Stomach smooth muscle (tissue), 2 donors: ENCODE measurements around the gene MXD3.
"Not testable (repeated sequence)": the region's sequence is repeated elsewhere in the genome, so short reads cannot be mapped to it uniquely, and the experiment has no call there.

Experiments used
- H3K27ac ChIP-seq: one replicate; pipeline ENCODE4 v1.7.0; 2013; ENCODE audit warnings: mild to moderate bottlenecking, low read length, inconsistent platforms
- H3K27me3 ChIP-seq, 2 donors: one replicate each; pipeline ENCODE4 v1.7.0; 2013; ENCODE audit warnings: low read length in 2 of 2; ENCODE audit not compliant: insufficient read depth in 2 of 2, control insufficient read depth in 1 of 2
- H3K36me3 ChIP-seq, 2 donors: one replicate each; pipeline ENCODE4 v1.7.0; 2013; ENCODE audit warnings: low read length in 2 of 2; ENCODE audit not compliant: control insufficient read depth in 2 of 2, insufficient read depth in 2 of 2
- H3K4me1 ChIP-seq: one replicate; pipeline ENCODE4 v1.7.0; 2013; ENCODE audit warnings: low read length; ENCODE audit not compliant: control insufficient read depth, insufficient read depth
- H3K4me3 ChIP-seq, 2 donors: one replicate each; pipeline ENCODE4 v1.7.0; 2013; ENCODE audit warnings: low read length in 2 of 2
- H3K9ac ChIP-seq, 2 donors: one replicate each; pipeline ENCODE4 v1.7.0; 2013; ENCODE audit warnings: low read length in 2 of 2, mild to moderate bottlenecking in 1 of 2
- H3K9me3 ChIP-seq, 2 donors: one replicate each; pipeline ENCODE4 v1.7.0; 2013; ENCODE audit warnings: low read length in 2 of 2; ENCODE audit not compliant: control insufficient read depth in 2 of 2
- donor health status: healthy.
- donor health status: Pancreatic carcinoma.

MXD3 gene

GRCh38 chr5:177309351-177310191 is 2.1 kb downstream of the MXD3 start:
- peaks cover 33% of the 10 kb centered on the region for H3K4me1 ChIP-seq
- H3K9me3 ChIP-seq = no peaks in the 10 kb centered on the region
- H3K27me3 ChIP-seq = no peaks in the 10 kb centered on the region
- H3K36me3 ChIP-seq = peaks cover 5 to 16% of the 10 kb centered on the region in 2 donors
- H3K4me3 ChIP-seq = no peak overlapping the region
- no peak overlapping the region for H3K27ac ChIP-seq
- H3K9ac ChIP-seq = no peak overlapping the region

- no peak overlapping the region for H3K9ac ChIP-seq
- no peak overlapping the region for H3K27ac ChIP-seq
- H3K9me3 ChIP-seq = no peaks in the 10 kb centered on the region
- H3K36me3 ChIP-seq = peaks cover 5 to 16% of the 10 kb centered on the region in 2 donors
- H3K4me3 ChIP-seq = no peak overlapping the region
- H3K27me3 ChIP-seq = no peaks in the 10 kb centered on the region
- H3K4me1 ChIP-seq = peaks cover 41% of the 10 kb centered on the region
Observed at GRCh38 chr5:177308740-177309139, 3.0 kb downstream of the MXD3 start.

DNA sequence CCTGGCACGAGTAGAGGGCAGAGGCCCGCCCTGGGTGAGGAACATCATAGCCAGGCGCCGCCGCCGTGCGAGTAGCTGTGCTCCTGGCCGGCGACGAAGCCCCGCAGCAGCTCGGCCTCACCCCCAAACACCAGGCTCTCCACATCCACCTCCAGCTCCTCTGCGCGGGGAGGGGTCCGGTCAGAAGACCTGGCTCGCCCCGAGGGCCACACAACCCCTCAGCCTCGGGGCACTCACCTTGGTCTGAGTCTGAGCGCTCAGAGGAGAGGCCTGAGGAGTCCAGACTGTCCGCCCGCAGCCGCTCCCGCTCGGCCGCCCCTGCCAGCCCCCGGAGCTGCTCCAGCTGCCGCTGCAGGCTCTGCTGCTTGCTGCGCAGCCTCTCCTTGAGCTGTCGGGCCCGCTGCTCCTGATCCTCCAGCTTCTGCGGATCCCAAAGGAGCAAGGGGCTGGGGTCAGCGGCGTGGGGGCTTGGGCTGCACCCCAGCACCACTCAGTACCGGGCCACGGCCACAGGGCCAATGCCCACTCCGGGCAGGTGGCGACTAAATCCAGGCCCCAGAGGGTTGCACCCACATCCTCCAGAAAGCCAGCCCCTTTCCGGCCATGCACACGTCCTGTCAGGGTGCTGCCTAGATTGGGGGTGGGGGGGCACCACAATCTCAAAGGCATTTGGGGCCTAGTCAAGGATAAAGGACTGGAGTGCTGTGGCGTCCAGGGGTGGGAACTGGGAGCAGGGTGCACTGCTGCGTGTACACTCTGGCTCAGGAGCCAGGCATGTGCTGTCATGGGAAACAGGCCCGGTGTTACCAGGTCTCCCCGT is 3.9 kb downstream of the MXD3 start:
- Histone ChIP-seq H3K36me3 (peaks cover 5 to 16% of the 10 kb centered on the region in 2 donors), H3K9me3 (no peaks in the 10 kb centered on the region), H3K27me3 (no peaks in the 10 kb centered on the region), H3K4me3 (no peak overlapping the region), H3K9ac (no peak overlapping the region), H3K27ac (no peak overlapping the region), H3K4me1 (peaks cover 42% of the 10 kb centered on the region)

DNA sequence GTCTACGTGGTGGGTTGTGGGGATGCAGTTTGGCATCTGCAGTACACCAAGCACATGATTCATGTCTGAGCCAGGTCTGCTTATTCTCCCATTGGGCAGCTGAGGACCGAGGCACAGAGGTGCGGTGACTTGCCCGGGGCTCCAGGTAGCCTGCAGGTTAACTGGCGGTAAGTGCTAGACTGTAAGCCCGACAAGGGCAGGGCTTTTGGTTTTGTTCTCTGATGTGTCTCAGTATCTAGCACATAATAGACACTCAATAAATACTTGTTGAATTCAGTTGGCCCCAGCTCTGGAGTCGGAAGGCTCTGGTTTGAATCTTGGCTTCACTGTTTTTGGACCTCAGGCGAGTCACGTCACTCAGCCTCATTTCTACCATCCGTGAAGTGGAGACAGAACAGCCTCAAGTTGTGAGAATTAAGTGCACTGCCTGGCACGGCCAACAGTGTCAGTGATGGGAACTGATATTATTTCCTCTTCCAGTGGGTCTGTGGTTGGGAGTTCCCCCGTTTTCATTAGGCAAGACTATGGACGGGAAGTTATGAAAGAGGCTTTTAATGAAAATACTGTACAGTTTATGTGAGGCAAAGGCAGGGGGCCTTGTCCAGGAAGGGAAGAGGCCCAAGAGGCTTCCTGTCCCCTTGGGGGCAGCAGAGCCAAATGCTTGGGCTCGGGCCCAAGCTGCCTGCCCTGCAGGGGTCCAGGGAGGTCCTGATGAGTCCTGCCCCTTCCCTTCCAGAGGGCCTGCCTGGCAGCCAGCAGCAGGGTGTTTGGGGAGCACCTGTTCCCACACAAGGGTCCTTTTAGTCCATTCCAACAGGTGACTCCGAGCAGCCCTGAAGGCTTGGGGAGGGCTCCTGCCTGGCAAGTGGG is 4.8 kb downstream of the MXD3 start:
- no peaks in the 10 kb centered on the region for H3K9me3 ChIP-seq
- peaks cover 43% of the 10 kb centered on the region for H3K4me1 ChIP-seq
- H3K36me3 ChIP-seq = peaks cover 5 to 16% of the 10 kb centered on the region in 2 donors
- H3K9ac ChIP-seq = no peak overlapping the region
- H3K27me3 ChIP-seq = no peaks in the 10 kb centered on the region
- no peak overlapping the region for H3K4me3 ChIP-seq
- H3K27ac ChIP-seq = no peak overlapping the region

DNA sequence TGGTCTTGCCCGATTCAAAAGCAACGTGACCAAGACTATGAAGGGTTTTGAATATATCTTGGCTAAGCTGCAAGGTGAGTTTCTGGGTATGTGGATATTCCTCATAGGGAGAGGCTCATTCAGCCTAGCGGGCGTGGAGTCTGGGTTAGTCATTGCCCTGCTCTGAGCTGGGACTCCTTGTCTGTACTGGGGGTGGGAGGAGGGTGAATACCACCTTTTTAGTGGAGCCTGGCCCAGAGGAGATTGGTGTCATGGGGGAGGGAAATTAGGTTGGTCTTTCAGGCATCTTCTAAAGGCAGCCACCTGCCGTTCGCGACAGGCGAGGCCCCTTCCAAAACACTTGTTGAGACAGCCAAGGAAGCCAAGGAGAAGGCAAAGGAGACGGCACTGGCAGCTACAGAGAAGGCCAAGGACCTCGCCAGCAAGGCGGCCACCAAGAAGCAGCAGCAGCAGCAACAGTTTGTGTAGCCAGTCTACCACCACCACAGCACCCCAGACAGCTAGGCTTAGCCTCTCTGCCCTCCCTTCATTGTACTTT is 5.5 kb downstream of the MXD3 start:
- peaks cover 43% of the 10 kb centered on the region for H3K4me1 ChIP-seq
- H3K9ac ChIP-seq = not testable (repeated sequence)

DNA sequence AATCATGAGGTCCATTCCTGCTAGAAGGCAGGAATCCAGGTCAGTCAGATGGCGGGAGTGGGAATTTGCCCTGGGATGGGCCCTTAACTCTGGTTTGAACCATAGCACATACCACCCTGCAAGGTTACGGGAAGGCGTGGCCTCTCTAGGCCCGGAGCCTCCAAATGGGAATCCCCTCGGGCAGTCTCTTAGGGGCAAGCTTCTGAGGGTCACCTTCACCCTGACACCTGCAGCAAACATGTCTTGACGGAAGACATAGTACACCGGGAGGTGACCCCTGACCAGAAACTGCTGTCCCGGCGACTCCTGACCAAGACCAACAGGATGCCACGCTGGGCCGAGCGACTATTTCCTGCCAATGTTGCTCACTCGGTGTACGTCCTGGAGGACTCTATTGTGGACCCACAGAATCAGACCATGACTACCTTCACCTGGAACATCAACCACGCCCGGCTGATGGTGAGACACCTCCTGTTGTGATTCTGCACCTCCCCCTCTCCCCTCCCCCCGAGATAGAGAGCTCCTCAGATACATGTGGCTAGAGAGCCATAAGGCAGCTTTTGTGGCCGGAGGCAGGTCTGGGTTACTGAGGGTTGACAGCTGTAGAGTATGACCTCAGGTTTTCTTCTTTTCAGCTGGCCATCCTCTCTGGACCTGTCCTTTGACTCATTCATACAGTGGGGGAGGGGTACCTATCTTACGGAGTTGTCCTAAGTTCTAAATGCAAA is 7.1 kb downstream of the MXD3 start:
- peak overlapping the region; percentile 80 to 94 for H3K4me3 ChIP-seq
- H3K36me3 ChIP-seq = peaks cover 5 to 16% of the 10 kb centered on the region in 2 donors
- H3K9ac ChIP-seq = peak overlapping the region; percentile 71 to 84
- H3K27ac ChIP-seq = peak overlapping the region; percentile 58
- no peaks in the 10 kb centered on the region for H3K9me3 ChIP-seq
- peaks cover 53% of the 10 kb centered on the region for H3K4me1 ChIP-seq
- no peaks in the 10 kb centered on the region for H3K27me3 ChIP-seq

More for the DNA sequence above, 5.5 kb downstream of the MXD3 start:
- not testable (repeated sequence) for H3K4me3 ChIP-seq, H3K9me3 ChIP-seq, H3K27me3 ChIP-seq, H3K27ac ChIP-seq
- H3K36me3 ChIP-seq = peaks cover 5 to 16% of the 10 kb centered on the region in 2 donors

- H3K4me1 ChIP-seq = peaks cover 53% of the 10 kb centered on the region
- peaks cover 5 to 16% of the 10 kb centered on the region in 2 donors for H3K36me3 ChIP-seq
- H3K27me3 ChIP-seq = no peaks in the 10 kb centered on the region
- peak overlapping the region; percentile 80 to 94 for H3K4me3 ChIP-seq
- no peaks in the 10 kb centered on the region for H3K9me3 ChIP-seq
- H3K9ac ChIP-seq = peak overlapping the region; percentile 71 to 84
- peak overlapping the region; percentile 58 for H3K27ac ChIP-seq
Observed at GRCh38 chr5:177303925-177304391, 7.7 kb downstream of the MXD3 start.

DNA sequence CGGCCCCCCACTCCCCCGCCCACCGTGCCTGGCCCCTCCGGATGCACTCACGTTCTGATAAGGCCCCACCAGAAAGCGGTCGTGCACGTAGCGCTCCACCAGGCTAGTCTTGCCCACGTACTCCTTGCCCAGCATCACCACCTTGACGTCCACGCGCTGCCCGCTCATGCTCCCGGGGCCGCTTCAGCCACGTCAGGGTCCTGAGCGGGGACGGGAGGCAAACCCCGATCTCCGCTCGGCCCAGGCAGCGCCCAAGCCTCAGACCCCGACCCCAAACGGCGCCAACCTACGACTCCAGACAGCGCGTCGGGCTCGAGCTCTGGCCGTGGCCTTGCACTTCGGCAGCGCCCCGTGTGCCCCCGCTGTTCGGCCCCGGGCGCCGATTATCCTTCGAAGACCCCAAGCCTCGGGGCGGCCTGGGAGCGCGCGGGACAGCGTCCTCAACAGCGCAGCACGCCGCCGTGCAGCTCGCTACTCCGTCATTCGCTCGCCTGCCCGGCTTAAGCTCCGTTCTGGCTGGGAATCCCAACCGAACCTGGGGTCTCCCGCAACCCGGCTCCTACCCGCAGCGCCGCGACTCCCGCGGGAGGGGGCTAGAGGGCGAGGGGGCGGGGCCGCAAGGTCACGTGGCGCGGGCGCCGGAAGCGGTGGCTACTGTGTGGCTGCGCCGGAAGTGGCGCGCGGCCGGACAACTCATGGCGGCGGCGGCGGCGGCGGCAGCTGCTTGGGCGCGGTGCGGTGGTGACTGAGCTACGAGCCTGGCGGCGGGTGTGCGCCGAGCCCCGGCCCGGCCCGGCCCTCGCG is 8.4 kb downstream of the MXD3 start, which contains the start of the genes PRELID1 and RAB24:
Gene PRELID1 (plus strand): TSS at position 679 of the 804 bp plus-strand sequence. CDS start 187 bp downstream, outside the sequence.
Gene RAB24 (minus strand): TSS at position 599 of the 804 bp plus-strand sequence. CDS start 431 bp downstream, at position 168.
- Histone ChIP-seq H3K36me3 (peaks cover 5 to 14% of the 10 kb centered on the region in 2 donors), H3K27me3 (no peaks in the 10 kb centered on the region), H3K4me3 (peak within 1 kb of the TSS; percentile 82 to 94)

More for the DNA sequence above, 8.4 kb downstream of the MXD3 start, which contains the start of the genes PRELID1 and RAB24:
- H3K4me1 ChIP-seq = peaks cover 50% of the 10 kb centered on the region
- H3K9ac ChIP-seq = peak within 1 kb of the TSS; percentile 71 to 84
- no peaks in the 10 kb centered on the region for H3K9me3 ChIP-seq
- H3K27ac ChIP-seq = peak within 1 kb of the TSS; percentile 58
